Left hindlimb (tissue), 1 donor: Measurements from ENCODE around the gene GSE1.

Source experiments
- DNase-seq: peaks from one replicate; pipeline ENCODE4 v3.0.0-alpha.2; 2018

The GSE1 gene

GRCh38 chr16:85710732-85711131, 97.6 kb downstream of the GSE1 start:
- no peak for DNase-seq

DNA sequence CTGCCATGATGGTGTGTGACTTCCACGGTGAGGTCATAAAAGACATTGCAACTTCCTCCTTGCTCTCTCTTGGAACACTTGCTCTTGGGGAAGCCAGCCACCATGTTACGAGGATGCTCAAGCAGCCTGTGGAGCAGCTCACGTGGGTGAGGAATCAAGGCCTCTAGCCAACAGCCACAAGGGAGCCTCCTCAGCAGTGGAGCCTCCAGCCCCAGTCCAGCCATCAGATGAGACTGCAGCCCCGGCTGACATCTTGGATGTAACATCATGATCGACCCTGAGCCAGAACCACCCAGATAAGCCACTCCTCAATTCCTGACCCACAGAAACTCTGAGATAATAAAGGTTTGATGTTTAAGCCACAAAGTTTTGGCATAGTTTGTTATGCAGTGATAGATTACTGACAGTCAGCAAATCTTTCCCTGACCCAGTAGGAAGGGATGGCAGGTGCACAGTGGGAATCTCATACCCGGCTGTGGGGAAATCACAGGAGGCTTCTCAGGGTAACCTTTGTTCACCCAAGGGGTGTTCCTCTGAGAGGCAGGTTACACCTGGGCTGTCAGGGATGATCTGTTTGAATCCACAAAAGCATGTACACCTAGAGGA, 99.0 kb downstream of the GSE1 start:
- no peak for DNase-seq

- no peak for DNase-seq
Measured at GRCh38 chr16:85712801-85713200, 99.7 kb downstream of the GSE1 start.

- peak; percentile 75 for DNase-seq
Measured at GRCh38 chr16:85715169-85716021, 102.3 kb downstream of the GSE1 start.

- DNase-seq, result no peak
Measured at GRCh38 chr16:85716022-85716679, 103.0 kb downstream of the GSE1 start.

DNA sequence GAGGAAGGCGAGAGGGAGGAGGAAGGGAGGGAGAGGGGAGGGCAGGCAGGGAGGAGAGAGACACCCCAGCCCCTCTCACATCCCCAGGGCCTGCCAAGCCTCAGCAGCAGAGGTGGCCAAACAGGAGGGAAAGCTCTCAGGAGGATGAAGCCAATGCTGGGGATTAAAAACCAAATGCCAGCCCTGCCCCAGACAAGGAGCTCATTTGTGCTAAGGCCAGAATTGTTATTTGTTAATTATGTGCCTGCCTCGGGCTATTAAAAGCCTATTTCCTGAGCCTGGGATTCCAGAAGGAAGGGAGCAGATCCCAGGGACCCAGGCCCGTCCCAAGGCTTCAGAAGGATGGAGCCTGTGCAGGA, 103.5 kb downstream of the GSE1 start:
- no peak for DNase-seq

GRCh38 chr16:85717393-85718152, 104.5 kb downstream of the GSE1 start:
- peak; percentile 57 for DNase-seq

GRCh38 chr16:85718153-85718477, 105.0 kb downstream of the GSE1 start:
- DNase-seq, result no peak

GRCh38 chr16:85718682-85719081, 105.6 kb downstream of the GSE1 start:
- no peak for DNase-seq

- DNase-seq, result no peak
Measured at GRCh38 chr16:85719605-85720301, 106.6 kb downstream of the GSE1 start.

- DNase-seq, result no peak
Measured at GRCh38 chr16:85720302-85720637, 107.1 kb downstream of the GSE1 start.

DNA sequence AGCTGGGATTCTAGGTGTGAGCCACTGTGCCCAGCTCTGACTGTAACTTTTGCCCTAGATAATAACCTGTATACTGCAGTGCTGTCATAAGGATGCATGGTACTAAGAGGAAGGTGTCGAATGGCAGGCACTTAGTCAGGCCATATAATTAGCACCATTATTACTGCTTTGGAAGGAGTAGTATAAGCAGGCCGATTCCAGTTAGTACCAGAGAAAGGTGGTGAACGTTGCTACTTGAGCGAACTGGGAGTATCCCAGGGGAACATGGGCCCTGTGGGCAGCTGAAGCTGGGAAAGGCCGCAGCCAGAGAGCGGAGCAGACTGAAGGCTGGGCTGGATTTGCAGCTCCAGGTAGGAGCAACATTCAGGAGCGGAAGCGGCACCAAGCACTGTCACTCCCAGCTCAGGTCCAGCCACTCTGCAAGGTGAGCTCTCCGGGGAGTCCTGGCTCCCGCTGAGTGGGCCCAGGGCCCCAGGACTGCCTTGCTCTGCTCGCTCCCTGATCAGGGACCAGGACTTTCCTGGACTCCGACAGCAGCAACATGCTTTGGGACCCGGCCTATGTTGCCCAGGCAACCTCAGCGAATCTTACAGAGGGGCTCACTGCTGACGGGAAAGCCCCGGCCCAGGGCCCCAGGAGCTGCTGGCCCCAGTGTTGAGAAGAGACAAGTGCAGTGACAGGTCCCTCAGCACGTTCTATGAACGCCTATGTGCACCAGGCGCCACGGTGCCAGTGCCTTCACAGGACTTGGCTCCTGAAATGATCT, 109.2 kb downstream of the GSE1 start:
- DNase-seq, result no peak

DNA sequence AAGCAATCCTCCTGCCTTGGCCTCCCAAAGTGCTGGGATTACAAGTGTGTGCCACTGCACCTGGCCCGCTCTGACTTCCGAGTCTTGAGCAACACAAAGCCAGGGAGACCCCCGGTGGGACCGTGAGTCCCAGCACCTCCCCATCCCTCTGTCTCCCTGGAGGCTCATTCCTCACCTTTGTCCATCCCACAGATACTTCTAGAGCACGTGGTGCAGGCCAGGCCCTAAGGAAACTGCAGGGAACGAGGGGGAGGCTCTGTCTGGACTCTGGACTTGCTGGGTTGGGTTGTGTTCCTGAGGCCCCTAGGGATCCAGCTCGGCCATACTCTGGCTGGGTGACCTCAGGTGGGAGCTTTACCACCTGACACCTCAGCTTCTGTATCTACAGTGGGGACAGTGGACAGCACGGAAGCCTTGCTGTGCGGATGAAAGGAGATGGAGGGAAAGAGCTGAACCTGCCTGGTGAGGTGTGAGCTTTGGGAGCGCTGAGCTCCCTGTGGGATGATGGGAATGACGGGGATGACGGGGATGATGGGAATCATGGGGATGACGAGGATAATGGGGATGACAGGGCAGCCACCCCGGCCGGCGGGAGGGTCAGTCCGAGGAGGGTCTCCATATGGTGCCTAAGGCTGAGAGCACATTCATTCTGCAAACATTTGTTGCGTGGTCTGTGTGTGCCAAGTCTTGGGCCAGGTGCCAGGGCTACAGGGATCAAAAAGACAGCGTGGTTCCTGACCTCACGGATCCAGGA, 111.2 kb downstream of the GSE1 start:
- DNase-seq, result no peak

DNA sequence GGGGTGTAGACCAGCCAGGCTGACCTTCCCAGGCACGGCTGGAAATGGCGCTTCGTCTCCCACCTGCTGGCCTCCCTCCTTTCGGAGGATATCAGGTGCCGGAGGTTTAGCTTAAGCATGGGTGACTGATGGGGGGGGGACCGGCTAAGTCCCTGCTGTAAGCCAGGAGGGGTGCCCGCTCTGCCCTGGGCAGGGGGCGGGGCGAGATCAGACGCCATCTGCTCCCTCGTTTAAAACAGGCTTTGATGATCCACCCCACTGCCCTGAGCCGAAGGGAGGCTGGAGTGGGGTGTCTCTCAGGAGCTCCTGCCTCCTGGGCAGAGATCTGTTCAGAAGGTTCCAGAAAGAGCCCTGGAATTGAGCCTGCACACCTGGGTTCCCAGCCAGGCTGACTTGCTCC, 111.8 kb downstream of the GSE1 start:
- no peak for DNase-seq
